ENCODE data around the gene SLC27A6.

- no peak for TF ChIP-seq ZNF394 (tag by site-specific recombination; IDR thresholded peaks at IDR 0.05; ENCODE audit: borderline replicate concordance)
- TF ChIP-seq CTCF (tag by site-specific recombination; IDR thresholded peaks at IDR 0.05): no peak
- no peak for TF ChIP-seq ZNF211 (tag by site-specific recombination; IDR thresholded peaks at IDR 0.05; ENCODE audit: low read depth)
- TF ChIP-seq BCL11B (tag by site-specific recombination; IDR thresholded peaks at IDR 0.05; ENCODE audit: low read depth): no peak
- no peak for TF ChIP-seq ZNF707 (tag by site-specific recombination; IDR thresholded peaks at IDR 0.05)
- TF ChIP-seq ZNF341 (tag by site-specific recombination; IDR thresholded peaks at IDR 0.05; ENCODE audit: low read depth): no peak
- no peak for TF ChIP-seq ZNF513 (tag by site-specific recombination; IDR thresholded peaks at IDR 0.05)
Measured at GRCh38 chr5:129078660-129079059, 113.4 kb downstream of the SLC27A6 start.

Data from HEK293 (cell line).